ENCODE data around the gene IRGM.
A peak's percentile ranks its signal among the peaks of the same experiment; 100 is the strongest.
"Not testable (repeated sequence)": the region's sequence is repeated elsewhere in the genome, so short reads cannot be mapped to it uniquely, and the experiment has no call there.

IRGM gene

GRCh38 chr5:150846308-150846653 is at the start of gene IRGM:
Gene IRGM, plus strand, starts transcription at chr5:150846521. Its CDS starts 1,603 bp downstream, at chr5:150848124.
- Mint-ChIP-seq H3K4me3 (peak within 1 kb of the TSS; percentile 73), H3K27ac (peak within 1 kb of the TSS; percentile 96), H3K4me1 (peaks cover 24% of the 10 kb centered on the region)
- DNase-seq, H3K36me3 Mint-ChIP-seq, H3K9me3 Mint-ChIP-seq, H3K27me3 Mint-ChIP-seq: not testable (repeated sequence)
- CTCF ChIA-PET: interaction anchor here (0.7 to 4.1 kb wide), 21 partner anchors 8 to 389 kb away, joined by 3 to 81 read pairs (median 7); partner anchors contain the start of genes RBM22 and SMIM3

- H3K27ac Mint-ChIP-seq: no peak overlapping the region
- H3K27me3 Mint-ChIP-seq: no peaks in the 10 kb centered on the region
- peaks cover 12% of the 10 kb centered on the region for H3K4me1 Mint-ChIP-seq
- CTCF ChIA-PET: no interaction called here
- H3K4me3 Mint-ChIP-seq: no peak overlapping the region
- peaks cover 23% of the 10 kb centered on the region for H3K36me3 Mint-ChIP-seq
- DNase-seq: no peak
- peaks cover 4% of the 10 kb centered on the region for H3K9me3 Mint-ChIP-seq
Measured at GRCh38 chr5:150797384-150797783, 48.9 kb upstream of the IRGM start.

- Mint-ChIP-seq H3K9me3 (no peaks in the 10 kb centered on the region), H3K4me3 (no peak overlapping the region), H3K4me1 (peaks cover 12% of the 10 kb centered on the region), H3K27me3 (no peaks in the 10 kb centered on the region), H3K36me3 (peaks cover 9% of the 10 kb centered on the region), H3K27ac (no peak overlapping the region)
- DNase-seq: no peak
- CTCF ChIA-PET: interaction anchor here (0.8 to 3.2 kb wide), 18 partner anchors 8 to 473 kb away, joined by 3 to 58 read pairs (median 4); partner anchors contain the start of genes IRGM, RBM22 and SMIM3
Measured at GRCh38 chr5:150801117-150801927, 45.0 kb upstream of the IRGM start.

GRCh38 chr5:150804388-150804787 is 41.9 kb upstream of the IRGM start:
- H3K27me3 Mint-ChIP-seq: peaks cover 3% of the 10 kb centered on the region
- H3K36me3 Mint-ChIP-seq: no peaks in the 10 kb centered on the region
- no peak for DNase-seq
- no peak overlapping the region for H3K4me3 Mint-ChIP-seq
- H3K9me3 Mint-ChIP-seq: no peaks in the 10 kb centered on the region
- peaks cover 12% of the 10 kb centered on the region for H3K4me1 Mint-ChIP-seq
- H3K27ac Mint-ChIP-seq: no peak overlapping the region
- CTCF ChIA-PET: interaction anchor here (0.7 to 2.9 kb wide), 3 partner anchors 42 to 345 kb away, joined by 3 to 13 read pairs (median 4); partner anchors contain the start of gene IRGM

GRCh38 chr5:150809363-150809762 is 37.0 kb upstream of the IRGM start:
- Mint-ChIP-seq H3K4me1 (no peaks in the 10 kb centered on the region), H3K9me3 (no peaks in the 10 kb centered on the region), H3K27me3 (peaks cover 7% of the 10 kb centered on the region), H3K36me3 (no peaks in the 10 kb centered on the region), H3K27ac (no peak overlapping the region), H3K4me3 (no peak overlapping the region)
- no peak for DNase-seq
- CTCF ChIA-PET: interaction anchor here (1.0 kb wide), 1 partner anchor 8 kb away, joined by 3 read pairs; no protein-coding TSS in a partner anchor

- H3K27ac Mint-ChIP-seq: no peak overlapping the region
- no peaks in the 10 kb centered on the region for H3K36me3 Mint-ChIP-seq
- H3K27me3 Mint-ChIP-seq: peaks cover 12% of the 10 kb centered on the region
- DNase-seq: no peak
- no peaks in the 10 kb centered on the region for H3K4me1 Mint-ChIP-seq
- H3K9me3 Mint-ChIP-seq: peaks cover 7% of the 10 kb centered on the region
- CTCF ChIA-PET: no interaction called here
- no peak overlapping the region for H3K4me3 Mint-ChIP-seq
Measured at GRCh38 chr5:150815010-150815409, 31.3 kb upstream of the IRGM start.

GRCh38 chr5:150816946-150817345 is 29.4 kb upstream of the IRGM start:
- H3K4me1 Mint-ChIP-seq: no peaks in the 10 kb centered on the region
- no peak overlapping the region for H3K4me3 Mint-ChIP-seq
- peaks cover 7% of the 10 kb centered on the region for H3K9me3 Mint-ChIP-seq
- no peak for DNase-seq
- CTCF ChIA-PET: no interaction called here
- H3K27me3 Mint-ChIP-seq: peaks cover 16% of the 10 kb centered on the region
- no peaks in the 10 kb centered on the region for H3K36me3 Mint-ChIP-seq
- H3K27ac Mint-ChIP-seq: no peak overlapping the region

- no peaks in the 10 kb centered on the region for H3K4me1 Mint-ChIP-seq
- peaks cover 4% of the 10 kb centered on the region for H3K27me3 Mint-ChIP-seq
- H3K27ac Mint-ChIP-seq: no peak overlapping the region
- peaks cover 30% of the 10 kb centered on the region for H3K9me3 Mint-ChIP-seq
- no peaks in the 10 kb centered on the region for H3K36me3 Mint-ChIP-seq
- CTCF ChIA-PET: no interaction called here
- no peak for DNase-seq
- H3K4me3 Mint-ChIP-seq: no peak overlapping the region
Measured at GRCh38 chr5:150829744-150830143, 16.6 kb upstream of the IRGM start.

GRCh38 chr5:150831821-150832220 is 14.5 kb upstream of the IRGM start:
- not testable (repeated sequence) for H3K4me1 Mint-ChIP-seq, H3K27me3 Mint-ChIP-seq

GRCh38 chr5:150836064-150836463 is 10.3 kb upstream of the IRGM start:
- Mint-ChIP-seq H3K27me3 (peaks cover 33% of the 10 kb centered on the region), H3K36me3 (no peaks in the 10 kb centered on the region), H3K9me3 (peaks cover 25% of the 10 kb centered on the region), H3K4me1 (no peaks in the 10 kb centered on the region), H3K4me3 (no peak overlapping the region), H3K27ac (no peak overlapping the region)
- DNase-seq: no peak
- CTCF ChIA-PET: no interaction called here

More at GRCh38 chr5:150831821-150832220, 14.5 kb upstream of the IRGM start:
- H3K36me3 Mint-ChIP-seq, DNase-seq, CTCF ChIA-PET, H3K4me3 Mint-ChIP-seq, H3K27ac Mint-ChIP-seq: not testable (repeated sequence)
- peaks cover 30% of the 10 kb centered on the region for H3K9me3 Mint-ChIP-seq

- H3K27me3 Mint-ChIP-seq: peaks cover 35% of the 10 kb centered on the region
- no peak overlapping the region for H3K4me3 Mint-ChIP-seq
- no peaks in the 10 kb centered on the region for H3K4me1 Mint-ChIP-seq
- H3K27ac Mint-ChIP-seq: no peak overlapping the region
- H3K9me3 Mint-ChIP-seq: peaks cover 18% of the 10 kb centered on the region
- CTCF ChIA-PET: no interaction called here
- H3K36me3 Mint-ChIP-seq: no peaks in the 10 kb centered on the region
- DNase-seq: no peak
Measured at GRCh38 chr5:150836703-150837102, 9.6 kb upstream of the IRGM start.

GRCh38 chr5:150845185-150845859 is 999 bp upstream of the IRGM start:
- peaks cover 24% of the 10 kb centered on the region for H3K4me1 Mint-ChIP-seq
- H3K9me3 Mint-ChIP-seq, H3K36me3 Mint-ChIP-seq, H3K27me3 Mint-ChIP-seq, H3K4me3 Mint-ChIP-seq, DNase-seq, H3K27ac Mint-ChIP-seq: not testable (repeated sequence)
- CTCF ChIA-PET: interaction anchor here (1.5 to 4.1 kb wide), 7 partner anchors 40 to 388 kb away, joined by 11 to 81 read pairs (median 28); partner anchors contain the start of genes RBM22 and SMIM3

GRCh38 chr5:150846654-150847333 is 473 bp downstream of the IRGM start:
- DNase-seq: peak; percentile 76
- H3K27me3 Mint-ChIP-seq: no peaks in the 10 kb centered on the region
- H3K9me3 Mint-ChIP-seq: peaks cover 9% of the 10 kb centered on the region
- H3K4me1 Mint-ChIP-seq: peaks cover 24% of the 10 kb centered on the region
- peaks cover 9% of the 10 kb centered on the region for H3K36me3 Mint-ChIP-seq
- H3K4me3 Mint-ChIP-seq: peak overlapping the region; percentile 73
- CTCF ChIA-PET: interaction anchor here (0.6 to 4.1 kb wide), 23 partner anchors 8 to 389 kb away, joined by 3 to 81 read pairs (median 6); partner anchors contain the start of genes RBM22 and SMIM3
- peak overlapping the region; percentile 96 for H3K27ac Mint-ChIP-seq

GRCh38 chr5:150847334-150847695 is 994 bp downstream of the IRGM start:
- H3K27ac Mint-ChIP-seq: peak overlapping the region; percentile 96
- no peak for DNase-seq
- no peaks in the 10 kb centered on the region for H3K27me3 Mint-ChIP-seq
- H3K4me3 Mint-ChIP-seq: peak overlapping the region; percentile 73
- H3K9me3 Mint-ChIP-seq: peaks cover 9% of the 10 kb centered on the region
- CTCF ChIA-PET: interaction anchor here (0.6 to 4.1 kb wide), 22 partner anchors 7 to 390 kb away, joined by 3 to 81 read pairs (median 6); partner anchors contain the start of genes RBM22 and SMIM3
- H3K4me1 Mint-ChIP-seq: peaks cover 24% of the 10 kb centered on the region
- H3K36me3 Mint-ChIP-seq: peaks cover 9% of the 10 kb centered on the region

All from activated naive CD4-positive, alpha-beta T cell treated with anti-CD3 and anti-CD28 coated beads, Interleukin-2, amount 10 ng/mL, durations not matched to agents 7 days and 5 days (primary cell).